ENCODE results near the gene APC2.

APC2 gene, protein sequence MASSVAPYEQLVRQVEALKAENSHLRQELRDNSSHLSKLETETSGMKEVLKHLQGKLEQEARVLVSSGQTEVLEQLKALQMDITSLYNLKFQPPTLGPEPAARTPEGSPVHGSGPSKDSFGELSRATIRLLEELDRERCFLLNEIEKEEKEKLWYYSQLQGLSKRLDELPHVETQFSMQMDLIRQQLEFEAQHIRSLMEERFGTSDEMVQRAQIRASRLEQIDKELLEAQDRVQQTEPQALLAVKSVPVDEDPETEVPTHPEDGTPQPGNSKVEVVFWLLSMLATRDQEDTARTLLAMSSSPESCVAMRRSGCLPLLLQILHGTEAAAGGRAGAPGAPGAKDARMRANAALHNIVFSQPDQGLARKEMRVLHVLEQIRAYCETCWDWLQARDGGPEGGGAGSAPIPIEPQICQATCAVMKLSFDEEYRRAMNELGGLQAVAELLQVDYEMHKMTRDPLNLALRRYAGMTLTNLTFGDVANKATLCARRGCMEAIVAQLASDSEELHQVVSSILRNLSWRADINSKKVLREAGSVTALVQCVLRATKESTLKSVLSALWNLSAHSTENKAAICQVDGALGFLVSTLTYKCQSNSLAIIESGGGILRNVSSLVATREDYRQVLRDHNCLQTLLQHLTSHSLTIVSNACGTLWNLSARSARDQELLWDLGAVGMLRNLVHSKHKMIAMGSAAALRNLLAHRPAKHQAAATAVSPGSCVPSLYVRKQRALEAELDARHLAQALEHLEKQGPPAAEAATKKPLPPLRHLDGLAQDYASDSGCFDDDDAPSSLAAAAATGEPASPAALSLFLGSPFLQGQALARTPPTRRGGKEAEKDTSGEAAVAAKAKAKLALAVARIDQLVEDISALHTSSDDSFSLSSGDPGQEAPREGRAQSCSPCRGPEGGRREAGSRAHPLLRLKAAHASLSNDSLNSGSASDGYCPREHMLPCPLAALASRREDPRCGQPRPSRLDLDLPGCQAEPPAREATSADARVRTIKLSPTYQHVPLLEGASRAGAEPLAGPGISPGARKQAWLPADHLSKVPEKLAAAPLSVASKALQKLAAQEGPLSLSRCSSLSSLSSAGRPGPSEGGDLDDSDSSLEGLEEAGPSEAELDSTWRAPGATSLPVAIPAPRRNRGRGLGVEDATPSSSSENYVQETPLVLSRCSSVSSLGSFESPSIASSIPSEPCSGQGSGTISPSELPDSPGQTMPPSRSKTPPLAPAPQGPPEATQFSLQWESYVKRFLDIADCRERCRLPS (N-terminal part only)

DNA sequence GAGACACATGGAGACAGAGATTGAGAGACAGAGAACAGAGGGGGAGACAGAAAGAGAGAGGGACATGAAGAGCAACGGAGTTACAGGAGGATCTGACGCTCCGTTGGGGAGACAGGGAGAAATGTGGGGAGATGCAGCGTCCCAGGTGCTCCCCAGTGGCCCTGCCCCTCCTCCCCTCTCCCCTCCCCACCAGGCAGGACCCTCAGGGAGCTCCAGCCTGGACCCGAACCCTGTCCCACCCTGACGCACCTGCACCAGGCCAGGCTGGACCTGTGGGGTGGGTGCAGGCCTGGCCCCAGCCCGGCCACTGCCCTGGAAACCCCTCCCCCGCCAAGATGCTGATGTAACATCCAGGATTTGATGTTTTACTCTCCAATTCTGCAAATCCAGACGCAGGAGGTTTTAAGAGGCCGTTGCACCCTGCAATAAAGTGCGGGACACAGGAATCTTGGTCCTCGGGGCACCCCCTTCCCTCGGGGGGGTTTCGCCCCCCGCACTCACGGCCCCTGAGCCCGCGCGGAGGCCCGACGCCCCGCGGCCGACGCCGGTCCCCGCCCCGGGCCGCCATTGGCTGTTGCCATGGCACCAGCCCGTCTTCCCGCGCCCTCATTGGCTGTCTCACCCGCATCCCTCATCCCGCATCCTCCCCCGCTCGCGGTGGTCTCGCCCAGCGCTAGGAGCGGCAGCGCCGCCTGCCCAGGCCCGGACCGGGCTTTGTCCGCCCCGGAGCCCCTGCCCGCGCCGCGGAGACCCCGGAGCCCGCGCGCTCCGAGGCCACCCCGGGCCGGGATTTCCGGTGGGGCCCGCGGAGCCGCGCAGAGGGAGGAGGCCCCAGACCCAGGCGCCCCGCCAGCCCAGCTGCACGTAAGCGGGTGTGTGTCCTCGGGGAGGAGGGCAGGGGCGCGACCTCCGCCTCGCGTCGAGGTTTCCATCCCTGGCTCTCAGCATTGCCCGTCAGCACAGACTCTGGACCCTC, at the start of gene APC2:
Gene APC2 (plus strand): TSS at position 655 of the 976 bp plus-strand sequence. CDS start 2,881 bp downstream, outside the sequence.
- DNase-seq: peak; percentile 49

DNA sequence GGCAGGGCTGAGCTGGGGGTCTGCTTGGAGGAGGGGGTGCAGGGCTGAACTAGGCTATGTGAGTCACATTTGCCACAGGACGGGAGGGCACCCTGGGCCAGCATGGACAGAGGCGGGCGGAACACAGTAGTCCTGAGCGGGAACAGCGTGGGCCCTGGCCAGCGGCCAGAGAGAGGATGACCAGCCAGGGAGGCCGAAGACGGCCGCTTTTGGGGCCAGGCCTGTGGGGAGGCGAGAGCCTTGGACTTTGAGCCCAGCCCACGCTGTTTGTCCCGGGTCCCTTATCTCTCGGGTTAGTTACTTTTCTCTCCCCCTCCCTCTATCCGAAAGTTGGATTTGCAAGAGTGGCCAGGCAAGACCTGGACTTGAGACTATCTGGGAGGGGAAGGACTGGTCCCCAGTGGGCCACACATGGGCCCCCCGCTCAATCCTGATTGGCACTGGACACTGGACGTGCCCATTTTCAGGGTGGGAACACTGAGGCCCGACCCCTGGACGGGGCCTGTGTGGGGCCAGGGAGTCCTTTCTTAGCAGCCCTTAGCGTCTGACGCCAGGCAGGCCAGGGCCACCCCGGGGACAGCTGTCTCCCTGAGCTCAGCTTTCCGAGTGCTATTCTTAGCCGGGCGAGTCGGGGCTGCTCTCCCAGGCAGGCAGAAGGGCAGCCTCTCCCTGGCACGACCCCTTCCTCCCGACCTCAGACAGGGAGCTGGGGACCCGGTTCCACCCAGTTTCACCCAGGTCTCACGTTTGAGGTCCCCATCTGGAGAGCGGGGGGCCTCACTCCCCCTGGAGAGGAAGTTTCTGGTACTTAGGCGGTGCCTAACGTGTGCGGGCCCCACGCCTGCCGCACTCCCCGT, 49.4 kb upstream of the APC2 start:
- DNase-seq: no peak

DNA sequence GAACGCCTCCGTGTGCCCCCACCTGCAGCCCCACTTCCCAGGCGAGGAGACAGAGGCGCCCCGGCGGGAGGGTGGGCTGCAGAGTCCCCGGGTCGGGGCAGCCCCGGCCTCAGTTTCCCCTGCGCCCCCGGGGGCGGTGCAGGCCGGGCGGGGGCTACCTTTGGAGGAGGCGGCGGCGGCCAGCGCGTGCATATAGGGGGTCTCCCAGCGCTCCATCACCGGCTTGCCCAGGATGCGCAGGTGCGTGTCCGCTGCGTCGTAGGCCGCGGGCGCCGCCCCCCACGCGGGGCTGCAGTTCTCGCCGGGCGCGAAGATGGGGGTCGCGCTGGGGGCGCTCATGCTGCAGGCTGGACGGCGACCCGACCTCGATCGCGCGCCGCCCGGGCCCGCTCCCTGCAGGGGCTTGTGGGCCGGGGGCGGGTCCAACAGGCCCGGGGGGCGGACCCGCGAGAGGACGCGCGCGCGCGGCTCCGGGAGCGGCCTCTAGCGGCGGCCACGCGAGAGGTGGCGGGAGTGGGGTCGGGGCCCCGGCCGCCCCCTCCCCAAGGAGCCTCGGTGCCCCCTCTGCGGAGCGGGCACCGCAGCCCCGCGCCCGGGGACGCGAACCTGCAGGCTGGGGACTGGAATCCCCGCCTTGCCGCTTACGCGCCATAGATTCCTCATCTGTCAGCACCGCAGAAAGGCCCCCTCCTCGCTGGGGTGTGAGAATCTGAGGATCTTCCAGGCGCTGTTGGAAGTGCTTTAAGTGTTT, 48.6 kb upstream of the APC2 start, which contains the start of gene GAMT:
Gene GAMT (minus strand): TSS at position 405 of the 751 bp plus-strand sequence. CDS start 66 bp downstream, at position 339.
- peak; percentile 76 for DNase-seq

DNA sequence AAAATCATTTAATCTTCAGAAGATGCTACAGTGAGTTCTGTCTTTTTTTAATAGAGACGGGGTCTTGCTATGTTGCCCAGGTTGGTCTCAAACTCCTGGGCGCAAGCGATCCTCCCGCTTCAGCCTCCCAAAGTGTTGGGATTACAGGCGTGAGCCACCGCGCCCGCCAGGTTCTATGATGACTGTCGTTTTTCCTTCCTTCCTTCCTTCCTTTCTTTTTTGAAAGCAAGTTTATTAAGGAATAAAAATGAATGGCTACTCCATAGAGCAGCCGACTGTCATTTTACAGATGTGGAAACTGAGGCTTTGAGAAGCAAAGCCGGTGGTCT, 48.1 kb upstream of the APC2 start:
- no peak for DNase-seq

DNA sequence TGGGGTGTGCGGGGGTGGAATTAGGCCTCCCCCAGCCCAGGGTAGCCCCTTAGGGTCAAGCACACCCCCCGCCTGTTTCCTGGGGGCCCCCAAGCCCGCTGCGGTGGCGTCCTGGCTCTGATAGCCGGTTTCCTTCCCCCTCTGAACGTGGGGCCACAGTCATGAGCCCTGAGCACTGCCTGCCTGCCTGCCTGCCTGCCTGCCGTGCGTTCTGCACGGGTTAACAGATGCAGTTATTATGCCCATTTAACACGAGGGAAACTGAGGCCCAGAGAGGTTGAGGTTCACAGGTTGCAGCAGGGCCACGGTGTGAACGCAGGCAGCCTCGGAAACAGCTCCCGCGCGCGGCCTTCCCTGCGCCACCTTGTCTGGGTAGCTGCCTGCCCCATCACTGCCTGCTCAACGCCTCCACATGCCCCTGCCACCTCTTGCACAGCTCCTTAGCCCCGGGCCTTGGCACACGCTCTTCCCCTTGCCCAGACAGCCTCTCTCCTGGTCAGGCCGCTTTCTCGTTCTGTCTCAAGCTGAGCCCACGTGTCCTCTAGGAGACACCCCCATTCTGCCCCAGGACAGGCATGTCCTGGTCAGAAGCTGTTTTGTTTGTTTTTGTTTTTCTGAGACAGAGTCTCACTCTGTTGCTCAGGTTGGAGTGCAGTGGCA, 47.4 kb upstream of the APC2 start:
- DNase-seq: no peak

DNA sequence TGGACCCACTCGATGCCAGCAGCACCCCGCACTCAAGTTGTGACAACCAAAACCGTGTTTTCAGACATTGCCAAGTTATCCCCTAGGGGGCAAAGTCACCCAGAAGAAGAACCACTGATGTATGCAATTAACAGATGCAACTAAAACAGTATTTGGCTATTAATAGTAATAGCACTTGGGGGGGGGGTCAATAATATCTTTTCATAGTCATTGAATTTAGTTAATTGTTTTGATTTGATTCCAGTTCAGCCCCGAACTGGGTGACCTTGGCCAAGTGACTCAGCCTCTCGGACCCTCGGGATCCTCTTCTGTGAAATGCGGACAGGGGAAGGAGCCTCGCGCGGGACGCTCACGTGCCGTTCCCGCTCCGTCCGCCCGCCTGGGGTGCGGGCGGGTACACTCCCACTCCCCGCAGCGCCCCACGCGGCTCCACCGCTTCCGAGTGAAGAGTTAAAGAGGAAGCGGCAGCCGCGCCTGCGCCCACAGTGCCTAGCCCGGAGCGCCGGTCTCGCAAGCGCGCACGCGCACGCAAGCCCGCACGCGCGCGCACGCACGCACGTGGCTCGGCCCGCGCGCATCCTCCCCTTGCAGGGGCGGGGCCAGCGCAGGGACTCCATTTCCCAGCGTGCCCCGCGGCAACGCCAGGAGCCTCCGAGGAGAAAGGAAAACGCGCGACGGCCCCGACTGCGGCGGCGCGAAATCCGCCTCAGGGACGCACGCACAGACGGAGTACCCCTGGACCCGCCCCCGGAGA, 43.0 kb upstream of the APC2 start:
- DNase-seq: peak; percentile 99

DNA sequence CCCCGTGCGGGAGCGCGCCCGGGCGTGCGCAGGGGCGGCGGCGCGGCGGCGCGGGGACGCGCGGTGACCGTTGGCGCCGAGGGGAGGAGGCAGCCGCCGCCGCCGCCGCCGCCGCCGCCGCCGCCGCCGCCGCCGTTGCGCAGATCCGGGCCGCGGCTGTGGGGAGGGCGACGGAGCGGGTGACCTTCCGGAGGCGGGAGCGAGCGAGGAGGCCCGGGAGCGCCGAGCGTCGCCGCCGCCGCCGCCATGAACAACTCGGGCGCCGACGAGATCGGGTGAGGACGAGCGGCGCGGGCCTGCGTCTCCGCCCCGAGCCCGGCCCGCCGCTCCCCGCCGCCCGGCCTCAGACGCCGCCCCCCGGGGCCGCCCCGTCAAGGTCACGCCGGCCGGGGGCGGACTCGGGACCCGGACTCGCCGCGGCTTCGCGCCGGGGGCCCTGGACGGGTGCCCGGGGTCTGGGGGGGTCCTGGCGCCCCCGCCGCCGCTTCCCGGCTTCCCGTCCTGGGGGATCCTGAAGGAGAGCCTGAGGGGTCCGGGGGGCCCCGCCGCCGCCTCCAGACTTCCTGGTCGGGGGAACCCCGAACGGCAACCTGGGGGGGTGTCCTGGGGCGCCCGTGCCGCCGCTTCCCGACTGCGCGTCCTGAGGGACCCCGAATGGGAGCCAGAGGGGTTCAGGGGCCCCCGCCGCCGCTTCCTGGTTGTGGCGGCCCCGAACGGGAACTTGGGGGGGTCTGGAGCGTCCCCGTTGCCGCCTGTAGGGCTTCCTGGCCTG, 42.2 kb upstream of the APC2 start, which contains the start of gene DAZAP1:
Gene DAZAP1 (plus strand): TSS at position 59 of the 772 bp plus-strand sequence. CDS start 188 bp downstream, at position 247.
- peak; percentile 48 for DNase-seq

DNA sequence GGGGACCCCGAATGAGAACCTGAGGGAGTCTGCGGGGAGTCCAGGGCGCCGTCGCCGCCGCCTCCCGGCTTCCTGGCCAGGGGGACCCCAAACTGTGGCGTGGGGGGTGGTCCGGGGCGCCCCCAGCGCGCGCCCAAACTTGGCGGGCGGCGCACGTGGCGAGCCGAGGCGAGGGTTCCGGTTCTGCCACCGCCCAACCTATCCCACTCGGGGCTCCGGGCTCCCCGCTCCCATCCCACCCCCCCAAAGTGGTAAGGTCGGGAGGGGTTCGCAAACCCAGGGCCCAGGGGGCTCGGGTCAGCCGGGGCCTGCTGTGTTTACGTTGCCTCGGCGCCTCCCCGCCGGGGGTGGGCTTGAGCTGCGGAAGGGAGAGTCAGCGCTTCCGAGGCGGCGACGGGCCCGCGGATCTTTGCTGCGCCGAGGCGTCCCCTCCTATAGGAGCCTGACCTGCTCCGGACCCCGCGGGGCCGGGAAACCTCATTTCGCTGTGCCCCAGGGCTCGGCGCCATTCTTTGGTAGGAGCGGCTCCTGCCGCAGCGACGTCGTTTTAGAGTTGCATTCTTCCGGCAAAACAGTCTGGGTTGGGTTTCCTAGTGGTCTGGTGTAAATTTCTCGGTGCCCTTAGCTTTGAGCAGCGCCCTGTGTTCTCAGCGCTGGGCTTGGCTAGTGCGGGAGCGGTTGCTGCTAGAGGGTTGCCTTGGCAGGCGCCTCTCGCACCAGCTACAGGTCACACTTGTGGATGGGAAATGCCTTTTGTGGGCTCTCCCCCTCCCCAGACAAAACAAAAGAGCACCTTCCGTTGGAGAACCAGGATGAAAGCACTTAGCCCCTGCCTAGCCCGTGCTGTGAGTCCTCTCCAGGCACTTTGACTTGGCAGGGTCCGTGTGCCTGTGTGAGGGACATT, 41.4 kb upstream of the APC2 start:
- peak; percentile 66 for DNase-seq

DNA sequence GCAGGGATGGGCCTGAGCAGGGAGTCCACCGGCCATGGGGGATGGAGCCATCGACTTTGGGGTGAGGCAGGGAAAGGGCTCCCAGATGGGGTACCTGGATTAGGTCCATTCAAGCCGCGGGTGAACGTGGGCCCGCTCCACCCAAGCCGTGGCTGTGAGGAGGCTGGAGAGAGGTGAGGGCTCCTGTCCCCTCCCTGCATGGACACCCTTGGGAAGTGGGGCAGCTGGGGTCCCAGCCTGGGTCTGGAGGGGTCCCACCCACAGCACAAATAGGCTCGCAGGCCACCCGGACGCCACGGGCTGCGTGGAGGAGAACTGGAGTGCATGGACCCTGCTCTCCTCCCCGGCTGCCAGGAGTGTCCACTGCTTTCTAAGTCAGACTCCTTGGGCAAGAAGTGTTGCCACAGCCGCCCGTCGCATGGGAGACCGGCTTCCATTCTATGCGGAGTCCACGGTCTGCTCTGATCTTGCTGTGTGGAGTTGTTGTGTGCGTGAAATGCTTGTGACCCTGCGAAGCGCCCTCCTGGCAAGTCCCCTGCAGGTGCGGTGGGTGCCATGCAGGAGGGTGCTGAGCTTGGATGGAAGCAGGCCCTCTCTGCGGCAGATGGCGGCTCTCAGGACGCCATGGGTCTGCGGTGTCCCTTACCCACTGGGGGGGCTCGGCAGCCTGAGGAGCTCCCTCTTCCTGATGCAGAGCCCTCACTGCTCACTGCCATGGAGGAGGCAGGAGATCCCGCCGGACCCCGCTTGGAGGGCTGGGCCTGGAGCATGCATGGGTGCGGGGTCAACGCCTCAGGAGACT, 40.5 kb upstream of the APC2 start:
- no peak for DNase-seq

DNA sequence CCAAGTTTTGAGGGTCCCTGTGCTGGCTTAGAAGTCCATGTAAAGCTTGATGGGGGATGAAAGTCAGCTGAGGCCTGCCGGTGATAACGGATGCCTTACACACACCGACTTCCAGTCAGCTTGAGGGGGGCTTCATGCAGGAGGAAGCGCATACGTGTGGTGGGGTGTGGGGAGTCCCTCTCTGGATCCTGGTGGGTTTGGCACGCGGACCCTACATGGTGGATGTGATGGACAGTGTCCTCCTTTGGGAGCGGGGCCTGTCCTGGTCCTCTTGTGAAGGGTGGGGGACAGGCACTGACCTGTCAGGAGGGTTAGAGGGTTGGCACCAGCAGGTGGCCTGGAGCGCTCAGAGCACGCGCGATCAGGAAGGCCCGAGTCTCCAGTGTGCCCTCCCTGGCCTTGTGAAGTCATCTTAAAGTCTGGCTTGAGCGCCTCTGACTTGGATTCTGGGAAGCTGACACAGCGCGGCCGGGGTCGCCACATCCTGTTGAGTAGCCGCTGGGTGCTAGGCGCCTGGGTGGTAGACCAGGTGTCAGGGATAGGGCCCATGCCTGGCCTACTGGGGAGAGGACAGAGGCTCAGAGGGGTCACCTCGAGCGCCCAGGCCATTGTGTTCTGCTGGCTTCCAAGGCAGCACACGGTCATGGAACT, 39.7 kb upstream of the APC2 start:
- peak; percentile 42 for DNase-seq

DNA sequence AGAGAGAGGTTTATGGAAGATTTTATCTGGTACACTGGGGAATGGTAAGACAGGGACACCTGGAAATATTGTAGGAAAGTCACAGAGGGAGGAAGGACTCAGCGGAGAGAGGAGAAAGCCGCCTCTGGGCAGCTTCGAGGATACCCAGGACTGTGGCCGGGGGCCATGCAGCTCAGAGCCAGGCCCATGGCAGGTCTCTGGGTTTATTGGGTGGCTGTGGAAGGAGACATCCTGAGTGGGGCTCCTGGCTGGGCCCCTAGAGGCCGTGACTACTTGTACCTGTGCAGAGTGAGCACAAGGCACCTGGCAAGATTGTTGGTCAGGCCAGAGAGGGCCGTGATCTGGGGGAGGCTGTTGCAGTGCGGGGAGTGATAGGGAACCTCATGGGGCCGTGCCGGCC, 39.1 kb upstream of the APC2 start:
- DNase-seq: no peak

DNA sequence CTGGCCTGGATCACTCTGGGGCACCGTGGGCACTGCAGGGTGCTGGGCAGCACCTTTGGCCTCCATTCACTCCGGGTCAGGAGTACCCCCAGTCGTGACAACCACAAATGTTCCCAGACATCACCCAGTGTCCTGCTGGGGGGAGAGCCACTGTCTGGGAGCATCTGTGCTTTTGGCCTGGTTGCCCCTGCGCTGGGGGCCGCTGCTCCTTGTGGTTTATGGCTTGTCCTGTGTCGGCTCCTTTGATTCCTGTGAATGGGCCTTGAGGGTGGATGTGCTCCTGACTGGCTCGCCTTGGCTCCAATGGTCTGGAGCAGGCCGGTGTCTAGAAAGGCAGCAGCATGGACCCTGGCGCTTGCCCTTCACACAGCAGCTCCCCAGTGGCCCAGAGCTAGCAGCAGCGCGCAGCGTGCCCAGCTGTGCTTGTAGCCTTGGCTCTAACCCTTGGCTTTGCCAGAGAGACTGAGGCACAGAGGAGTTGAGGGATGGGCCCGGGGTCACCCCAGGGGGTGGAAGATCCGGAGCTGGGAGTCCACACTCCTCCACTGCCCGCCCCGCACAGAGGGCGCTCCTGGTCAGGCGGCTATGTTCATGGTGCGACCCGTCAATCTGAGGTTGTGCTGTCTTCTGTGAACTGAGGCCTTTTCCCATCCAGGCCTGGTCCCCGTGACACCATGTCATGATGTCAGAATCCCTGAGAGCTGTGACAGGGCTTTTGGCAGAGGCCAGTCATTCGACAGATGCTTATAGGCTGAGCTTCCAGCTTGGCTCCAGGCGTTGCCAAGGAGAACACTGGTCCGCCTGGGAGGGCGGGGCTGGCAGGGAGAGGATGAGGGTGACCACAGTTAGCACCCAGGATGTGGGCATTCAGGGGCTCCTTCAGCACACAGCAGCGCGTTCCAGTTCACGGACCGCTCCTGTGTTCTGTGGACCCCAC, 38.4 kb upstream of the APC2 start:
- no peak for DNase-seq

DNA sequence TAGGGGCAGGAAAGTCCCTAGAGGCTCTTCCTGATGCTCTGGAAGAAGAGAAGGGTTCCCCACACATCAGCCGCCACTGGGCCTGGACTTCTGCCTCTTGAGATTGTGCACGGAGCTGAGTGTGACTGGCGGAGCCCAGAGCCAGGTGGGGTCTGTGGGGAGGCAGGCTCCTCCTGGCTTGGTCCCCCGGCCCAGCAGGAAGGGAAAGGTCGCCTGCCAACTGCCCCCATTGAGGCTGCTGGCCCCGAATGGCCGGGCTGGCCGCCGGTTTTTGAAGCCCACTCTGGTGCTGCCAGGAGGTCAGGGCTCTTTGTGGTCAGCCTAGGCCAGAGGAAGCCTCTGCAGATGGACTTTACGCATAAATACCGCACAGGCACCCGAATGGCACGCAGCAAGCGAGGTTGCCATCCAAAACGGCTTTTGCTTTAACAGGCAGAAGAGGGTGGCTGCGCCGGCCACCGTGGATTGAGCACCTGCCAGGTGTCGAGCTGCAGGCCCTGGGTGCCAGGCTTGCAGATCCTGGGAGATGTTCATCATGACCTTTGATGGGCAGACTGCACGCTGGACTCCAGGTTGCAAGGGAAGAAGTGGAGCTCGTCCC, 37.5 kb upstream of the APC2 start:
- no peak for DNase-seq

Measured in stimulated activated CD4-positive, alpha-beta T cell treated with anti-CD3 and anti-CD28 coated beads, Interleukin-15, amount 100 ng/mL, for 24 hours (primary cell).